Endodermal cell (in vitro differentiated cells): Measurements from ENCODE around the gene MAB21L3. TPM values are rescaled to one million over a fixed set of nuclear protein-coding genes. Genes with fewer than 3 reads are reported as not detected.

Source experiments
- DNase-seq: peaks from one replicate; pipeline ENCODE4 v3.0.0-alpha.2; 2017
- H3K27ac ChIP-seq: 2 replicates; pipeline ENCODE4 v1.5.1; 2013; ENCODE audit warnings: mild to moderate bottlenecking, low read depth, low read length, moderate library complexity
- H3K27me3 ChIP-seq: 2 replicates; pipeline ENCODE4 v1.6.1; 2013; ENCODE audit warnings: mild to moderate bottlenecking, low read length, moderate library complexity; ENCODE audit not compliant: insufficient read depth, control insufficient read depth, poor library complexity, severe bottlenecking
- H3K36me3 ChIP-seq: 2 replicates; pipeline ENCODE4 v1.7.0; 2013; ENCODE audit warnings: mild to moderate bottlenecking, low read length, moderate library complexity; ENCODE audit not compliant: control insufficient read depth, insufficient read depth
- H3K4me1 ChIP-seq: one replicate; pipeline ENCODE4 v1.7.0; 2013; ENCODE audit warnings: low read length; ENCODE audit not compliant: control insufficient read depth, insufficient read depth
- H3K4me3 ChIP-seq: 2 replicates; pipeline ENCODE4 v1.5.1; 2013; ENCODE audit warnings: mild to moderate bottlenecking, low read length, moderate library complexity
- H3K9ac ChIP-seq: 2 replicates; pipeline ENCODE4 v1.6.1; 2013; ENCODE audit warnings: mild to moderate bottlenecking, low read length, moderate library complexity; ENCODE audit not compliant: poor library complexity, severe bottlenecking; ENCODE audit errors: extremely low read depth
- H3K9me3 ChIP-seq: 2 replicates; pipeline ENCODE4 v1.6.1; 2013; ENCODE audit warnings: mild to moderate bottlenecking, low read length, moderate library complexity; ENCODE audit not compliant: control insufficient read depth
- H3K27ac Mint-ChIP-seq: 2 replicates; pipeline ENCODE4 v1.8.0; 2020; ENCODE audit warnings: mixed read lengths
- H3K27me3 Mint-ChIP-seq: 2 replicates; pipeline ENCODE4 v1.8.0; 2021; ENCODE audit warnings: mild to moderate bottlenecking, mixed read lengths; ENCODE audit not compliant: insufficient read depth
- H3K36me3 Mint-ChIP-seq: 2 replicates; pipeline ENCODE4 v1.8.0; 2020; ENCODE audit warnings: low read depth, mixed read lengths
- H3K4me1 Mint-ChIP-seq: 2 replicates; pipeline ENCODE4 v1.8.0; 2020; ENCODE audit warnings: mixed read lengths
- H3K4me3 Mint-ChIP-seq: 2 replicates; pipeline ENCODE4 v1.8.0; 2020; ENCODE audit warnings: mild to moderate bottlenecking, moderate library complexity, mixed read lengths
- H3K9me3 Mint-ChIP-seq: 2 replicates; pipeline ENCODE4 v1.8.0; 2020; ENCODE audit warnings: mild to moderate bottlenecking, mixed read lengths
- CTCF ChIP-seq: fragments of 200-600 bp; sonication (generic); conservative IDR thresholded peaks from 2 replicates; pipeline ENCODE4 v1.5.0; 2021; ENCODE audit warnings: antibody characterized with exemption, mild to moderate bottlenecking
- WGBS, 2 experiments: methylation state at CpG; one replicate each; pipeline versions ENCODE4 v1.1.5 to v1.1.7; 2013; ENCODE audit warnings: missing lambda C conversion rate in 2 of 2, mixed read lengths in 1 of 2; ENCODE audit not compliant: insufficient coverage in 1 of 2, insufficient read length in 1 of 2; 5-methylcytosine and 5-hydroxymethylcytosine counted together
- total RNA-seq, 2 donors: library from RNA; stranded (reverse); fragmentation: NEBNext Ultra II Directional in 1 of 2; extraction: Animal tissue kit (Norgen Biotek cat#: 25700) in 1 of 2; gene quantifications; 2 replicates in 1 of 2; 3 replicates in 1 of 2; pipeline ENCODE4 v1.2.1, GENCODE V29; 2021

The MAB21L3 gene
- total RNA-seq, 2 donors from 2014 or later: 0.09 TPM; not detected in 1

DNA sequence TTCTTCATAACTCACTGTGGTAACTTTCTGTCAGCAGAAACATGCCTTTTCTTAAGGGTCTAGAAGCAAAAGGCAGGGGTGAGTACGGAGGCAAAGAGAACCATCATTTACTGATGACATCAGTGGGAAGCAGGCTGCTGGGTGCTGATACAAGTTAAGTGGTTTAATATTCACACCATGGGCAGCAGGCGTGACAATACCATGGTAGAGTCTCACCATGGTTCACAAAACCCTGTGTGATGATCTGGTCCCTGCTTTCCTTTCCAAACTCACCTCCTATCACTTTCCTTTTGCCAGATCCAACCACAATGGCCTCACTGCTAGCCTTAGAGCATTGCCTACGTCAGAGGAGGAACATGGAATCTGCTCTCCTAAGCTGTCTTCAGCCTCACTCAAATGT lies 8.7 kb downstream of the MAB21L3 start:
- peaks cover 2% of the 10 kb centered on the region for H3K27me3 Mint-ChIP-seq

DNA sequence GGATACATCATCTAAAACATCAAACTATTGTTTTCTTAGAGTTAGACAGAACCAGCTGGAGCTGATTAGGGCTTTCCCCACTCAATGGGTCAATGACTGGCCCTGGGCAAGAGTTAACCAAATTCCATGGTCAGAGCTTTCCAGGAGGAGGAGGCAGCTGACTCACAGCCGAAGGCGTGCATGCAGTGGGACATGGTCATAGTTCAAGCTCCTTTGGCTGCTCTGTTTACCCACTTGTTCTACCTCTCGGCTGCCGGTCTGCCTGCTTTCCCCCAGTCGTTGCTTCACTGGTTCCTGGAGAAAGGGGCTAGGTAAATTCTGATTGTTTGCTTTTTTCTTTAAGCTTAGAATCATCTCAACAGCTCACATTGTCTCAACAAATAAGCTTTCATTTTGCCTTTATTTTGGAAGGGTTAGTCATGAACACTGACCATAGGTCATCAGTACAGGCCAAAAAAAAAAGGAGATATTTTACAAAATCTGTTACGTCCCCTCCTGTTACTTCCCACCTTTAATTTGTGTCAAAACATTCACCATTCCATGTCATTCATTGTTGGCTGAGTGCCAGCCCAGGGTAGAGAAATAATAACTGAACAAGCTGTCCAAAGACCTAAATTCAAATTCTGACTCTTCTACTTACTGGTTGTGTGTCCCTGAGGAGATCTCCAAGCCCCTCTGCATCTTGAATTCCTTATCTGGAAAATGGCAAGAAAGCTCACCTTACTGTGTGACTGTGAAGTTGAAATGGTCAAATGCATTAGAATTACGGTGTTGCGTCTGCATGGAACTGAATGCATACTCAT lies 12.0 kb downstream of the MAB21L3 start:
- Mint-ChIP-seq H3K27ac (no peak overlapping the region), H3K9me3 (no peaks in the 10 kb centered on the region), H3K27me3 (peaks cover 22% of the 10 kb centered on the region), H3K36me3 (no peaks in the 10 kb centered on the region), H3K4me1 (peaks cover 18% of the 10 kb centered on the region), H3K4me3 (no peak overlapping the region)
- Histone ChIP-seq H3K4me1 (peaks cover 13% of the 10 kb centered on the region), H3K4me3 (no peak overlapping the region), H3K27ac (no peak overlapping the region), H3K9me3 (no peaks in the 10 kb centered on the region), H3K36me3 (no peaks in the 10 kb centered on the region), H3K9ac (no peak overlapping the region), H3K27me3 (peaks cover 13% of the 10 kb centered on the region)
- DNase-seq: no peak
- WGBS, 2 experiments: 77 to 88% methylated on average over 3 to 8 of the region's 8 CpGs
- TF ChIP-seq CTCF: no peak

More for the DNA sequence above, 8.7 kb downstream of the MAB21L3 start:
- Histone ChIP-seq H3K27me3 (no peaks in the 10 kb centered on the region), H3K9ac (no peak overlapping the region), H3K9me3 (no peaks in the 10 kb centered on the region), H3K4me1 (peaks cover 13% of the 10 kb centered on the region), H3K36me3 (no peaks in the 10 kb centered on the region), H3K4me3 (no peak overlapping the region), H3K27ac (no peak overlapping the region)
- Mint-ChIP-seq H3K36me3 (no peaks in the 10 kb centered on the region), H3K4me3 (no peak overlapping the region), H3K27ac (no peak overlapping the region), H3K4me1 (peaks cover 20% of the 10 kb centered on the region), H3K9me3 (no peaks in the 10 kb centered on the region)
- WGBS, 2 experiments: 78 to 84% methylated on average over 2 to 3 of the region's 3 CpGs
- DNase-seq: no peak
- no peak for TF ChIP-seq CTCF

- no peak for TF ChIP-seq CTCF
These were observed 12.8 kb downstream of the MAB21L3 start for GRCh38 chr1:116123837-116124533.

More at GRCh38 chr1:116123837-116124533, 12.8 kb downstream of the MAB21L3 start:
- H3K27me3 Mint-ChIP-seq: peaks cover 29% of the 10 kb centered on the region
- Histone ChIP-seq H3K9ac (no peak overlapping the region), H3K27me3 (peaks cover 21% of the 10 kb centered on the region), H3K4me3 (no peak overlapping the region), H3K27ac (no peak overlapping the region), H3K36me3 (no peaks in the 10 kb centered on the region), H3K4me1 (peaks cover 13% of the 10 kb centered on the region), H3K9me3 (no peaks in the 10 kb centered on the region)
- WGBS, 2 experiments: 92 to 95% methylated on average over 14 of the region's 14 CpGs
- H3K4me1 Mint-ChIP-seq: peaks cover 18% of the 10 kb centered on the region
- peak overlapping the region; percentile 8 for H3K27ac Mint-ChIP-seq
- no peak overlapping the region for H3K4me3 Mint-ChIP-seq
- H3K9me3 Mint-ChIP-seq: no peaks in the 10 kb centered on the region
- DNase-seq: no peak
- H3K36me3 Mint-ChIP-seq: no peaks in the 10 kb centered on the region
